Measurements from ENCODE around the gene USP6NL.

USP6NL gene

DNA sequence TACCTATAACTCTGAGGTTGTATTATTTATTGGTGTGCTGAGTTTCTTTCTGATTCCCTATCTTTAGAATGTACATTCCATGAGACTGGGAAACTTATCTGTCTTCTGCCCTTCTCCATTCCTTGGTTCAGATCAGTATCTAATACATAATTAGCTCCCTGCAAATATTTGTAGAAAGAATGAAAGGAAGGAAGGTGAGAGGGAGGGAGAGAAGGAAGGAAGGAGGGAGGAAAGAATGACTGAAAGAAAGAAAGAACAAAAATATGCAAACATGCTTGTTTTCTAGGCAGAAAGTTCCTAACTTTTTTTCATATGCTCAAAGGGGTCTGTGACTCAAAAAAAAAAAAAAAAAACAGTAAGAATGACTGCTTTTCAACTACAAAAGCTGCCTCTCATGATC lies 3.9 kb upstream of the USP6NL start:
- DNase-seq = no peak

DNA sequence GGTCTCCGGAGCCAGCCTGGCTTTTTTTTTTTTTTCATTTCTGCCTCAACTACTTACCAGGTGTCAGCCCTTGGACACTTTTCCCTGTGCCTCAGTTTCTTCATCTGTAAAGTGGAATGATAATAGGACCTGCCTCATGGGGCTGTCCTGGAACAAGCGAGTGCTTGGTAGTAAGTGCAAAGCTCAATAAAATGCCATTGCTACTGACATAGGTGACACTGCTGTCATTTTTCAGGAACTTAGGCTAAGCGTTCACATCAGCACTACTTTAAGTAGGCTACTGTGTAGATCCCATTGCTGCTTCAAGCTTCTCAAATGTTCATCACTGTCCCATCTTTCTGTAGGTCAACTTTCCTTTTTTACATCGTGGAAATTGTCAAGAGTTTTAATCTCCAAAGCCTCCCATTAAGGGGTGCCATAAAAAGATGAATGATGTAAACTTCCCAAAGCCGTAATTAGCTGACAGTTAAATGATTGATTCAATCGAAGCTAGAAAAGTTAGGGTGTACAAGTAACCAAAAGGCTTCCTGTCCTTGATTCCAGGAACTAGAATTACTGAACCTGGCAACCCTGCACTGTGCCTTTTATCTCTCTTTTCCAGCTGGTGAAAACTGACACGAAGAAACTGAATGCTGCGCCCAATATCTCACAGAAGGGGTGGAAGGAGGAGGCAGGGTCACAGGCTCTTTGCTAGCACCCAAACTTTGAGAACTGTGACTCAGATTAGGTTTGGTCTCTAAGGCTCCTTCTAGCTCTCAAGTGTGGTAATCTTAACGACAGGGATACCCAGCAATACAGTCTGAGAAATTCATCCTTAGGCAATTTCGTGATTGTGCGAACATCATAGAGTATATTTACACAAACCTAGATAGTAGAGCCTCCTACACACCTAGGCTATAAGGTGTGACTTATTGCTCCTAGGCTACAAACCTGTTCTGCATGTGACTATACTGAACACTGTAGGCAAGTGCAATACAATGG lies 861 bp upstream of the USP6NL start:
- peak; percentile 90 for DNase-seq

DNA sequence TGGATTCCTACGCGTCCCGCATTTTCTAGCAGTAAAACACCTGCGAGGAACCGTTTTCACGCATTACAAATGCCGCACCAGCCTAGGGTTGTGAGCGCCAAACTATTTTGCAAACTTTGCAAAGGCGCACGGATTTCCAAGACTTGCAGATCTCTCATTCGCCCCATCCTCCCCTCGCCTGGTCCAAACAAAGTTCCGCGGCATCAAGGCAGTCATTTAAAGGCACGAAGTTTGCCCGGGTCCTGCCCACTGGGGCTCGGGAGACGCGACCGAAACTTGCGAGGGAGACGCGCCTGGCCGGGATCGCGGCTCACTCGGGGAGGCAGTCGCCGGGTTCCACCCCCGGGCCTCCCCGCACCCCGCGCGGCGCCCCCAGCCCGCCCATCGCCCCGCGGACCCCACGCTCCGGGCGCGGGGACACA lies 613 bp downstream of the USP6NL start:
- no peak for DNase-seq

DNA sequence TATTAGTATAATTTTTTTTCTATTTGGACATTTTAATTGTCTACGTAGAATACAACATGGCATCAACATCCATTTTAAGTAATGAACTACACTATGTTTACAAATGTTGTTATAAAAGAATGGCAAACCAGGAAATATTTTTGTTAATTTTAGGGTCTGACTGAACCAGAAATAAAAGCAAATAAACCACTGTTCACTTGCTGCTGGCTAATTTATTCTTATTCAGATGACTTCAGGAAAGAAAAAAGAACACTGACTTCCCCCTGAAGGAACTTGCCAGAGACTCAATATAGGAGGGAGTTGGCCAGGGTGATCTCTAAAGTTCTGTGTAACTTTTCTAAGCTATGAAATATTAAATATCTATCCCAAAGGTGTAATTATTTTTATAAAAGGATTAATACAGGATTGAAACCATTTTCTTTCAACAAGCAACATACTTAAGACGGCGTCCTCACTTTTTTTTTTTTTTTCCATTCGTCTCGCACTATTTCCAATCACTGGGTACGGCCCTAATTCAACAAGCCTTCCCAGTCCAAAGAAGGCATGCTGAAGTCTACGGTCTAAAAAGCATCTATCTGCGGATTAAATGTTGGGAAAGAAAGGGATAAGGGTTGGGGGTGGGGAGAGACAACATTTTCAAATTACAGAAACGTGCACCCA lies 1.2 kb downstream of the USP6NL start:
- peak; percentile 58 for DNase-seq

DNA sequence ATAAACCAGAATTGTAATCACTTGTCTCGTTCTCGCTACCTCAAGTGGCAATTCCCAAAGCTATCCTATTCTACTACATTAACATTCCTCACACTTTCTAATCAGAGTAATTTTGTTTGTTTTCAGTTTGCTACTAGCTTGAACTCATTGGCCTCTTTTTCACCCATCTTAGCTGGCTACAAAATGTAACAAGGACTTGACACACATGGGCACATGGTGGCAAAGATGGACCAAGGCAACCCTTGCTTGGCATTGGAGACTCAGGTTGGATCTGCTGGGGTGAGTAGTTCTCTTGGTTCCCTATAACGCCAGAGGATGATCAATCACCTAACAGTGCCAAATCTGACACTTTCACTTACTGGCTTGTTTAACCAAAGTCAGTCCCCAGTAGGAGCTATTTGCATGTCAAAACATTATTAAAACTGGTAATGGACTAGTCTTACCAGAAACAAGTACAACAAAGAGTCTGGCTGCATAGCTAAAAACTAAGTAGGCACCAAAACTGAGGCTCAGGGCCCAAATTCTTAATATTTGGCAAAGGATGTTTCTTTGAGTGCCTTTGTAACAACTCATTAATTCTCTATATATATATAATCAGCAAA lies 1.9 kb downstream of the USP6NL start:
- peak; percentile 64 for DNase-seq

DNA sequence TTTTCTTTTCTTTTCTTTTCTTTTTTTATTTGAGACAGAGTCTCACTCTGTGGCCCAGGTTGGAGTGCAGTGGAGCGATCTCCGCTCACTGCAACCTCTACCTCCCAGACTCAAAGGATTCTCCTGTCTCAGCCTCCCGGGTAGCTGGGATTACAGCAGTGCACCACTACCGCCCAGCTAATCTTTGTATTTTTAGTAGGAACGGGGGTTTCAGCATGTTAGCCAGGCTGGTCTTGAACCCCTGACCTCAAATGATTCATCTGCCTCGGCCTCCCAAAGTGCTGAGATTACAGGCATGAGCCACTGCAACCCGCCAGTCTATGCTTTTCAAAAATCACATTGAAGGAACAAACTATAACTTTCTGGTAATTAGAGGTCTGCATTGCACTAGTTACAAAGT lies 2.4 kb downstream of the USP6NL start:
- DNase-seq = no peak

DNA sequence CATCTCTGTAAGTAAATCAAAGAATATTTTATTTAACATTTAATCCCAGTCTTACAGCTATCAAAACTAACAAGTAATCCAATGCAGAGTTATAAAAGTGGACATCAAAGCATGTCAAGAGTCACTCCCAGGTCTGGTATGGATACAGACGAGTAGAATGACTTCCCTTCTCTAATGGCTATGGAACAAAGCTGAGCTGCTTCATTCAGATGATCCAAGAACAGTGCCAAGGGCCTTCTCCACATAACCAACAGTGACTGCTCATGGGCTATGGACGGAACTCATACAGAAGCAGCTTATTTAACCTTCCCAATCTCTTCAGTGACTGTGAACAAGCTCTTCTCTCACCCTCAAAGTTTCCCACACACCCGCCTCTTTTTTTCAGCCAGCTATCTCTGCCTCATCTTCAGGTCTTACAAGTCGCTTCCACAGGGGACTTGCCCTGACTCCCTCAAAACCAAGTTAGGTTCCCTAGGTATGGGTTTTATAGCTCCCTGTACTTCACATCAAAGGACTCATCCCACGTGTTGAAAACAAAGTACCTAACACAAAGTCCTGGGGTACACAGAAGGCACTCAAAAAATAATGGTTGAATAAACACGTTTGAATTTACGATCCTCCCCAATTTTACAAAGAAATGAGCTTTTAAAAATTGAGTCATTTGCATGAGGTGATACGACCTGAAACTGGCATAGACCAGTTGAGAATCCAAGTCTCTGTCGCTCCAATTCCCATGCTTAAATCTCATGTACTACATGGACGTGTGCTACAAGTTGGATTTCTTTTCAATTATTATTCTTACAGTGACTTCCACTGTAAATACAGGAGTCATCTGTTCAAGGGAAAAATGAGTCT lies 3.1 kb downstream of the USP6NL start:
- no peak for DNase-seq

DNA sequence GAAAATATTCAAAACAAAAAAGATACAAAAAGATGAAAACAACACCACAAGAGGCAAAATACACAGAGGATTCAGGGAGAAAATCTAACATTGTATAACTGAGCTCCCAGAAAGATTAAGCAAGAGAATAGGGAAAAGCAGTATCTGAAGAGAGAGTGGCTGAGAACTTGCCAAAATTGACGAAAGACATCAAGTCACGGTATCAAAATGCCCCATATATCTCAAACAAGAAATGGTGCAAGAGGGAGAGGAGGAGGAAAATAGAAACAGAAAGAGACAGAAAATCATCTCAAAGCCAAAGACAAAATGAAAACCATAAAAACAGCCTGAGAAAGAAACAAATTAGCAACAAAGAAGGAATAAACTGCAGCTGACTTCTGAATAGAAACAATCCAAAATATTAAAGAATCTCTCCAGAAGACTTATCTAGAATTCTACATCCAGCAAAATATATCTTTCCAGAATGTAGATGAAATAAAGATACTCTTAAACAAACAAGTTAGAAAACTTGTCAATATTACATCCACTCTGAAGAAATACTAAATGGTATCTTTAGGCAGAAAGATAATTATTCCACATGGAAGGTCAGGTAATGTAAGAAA lies 5.5 kb downstream of the USP6NL start:
- no peak for DNase-seq

DNA sequence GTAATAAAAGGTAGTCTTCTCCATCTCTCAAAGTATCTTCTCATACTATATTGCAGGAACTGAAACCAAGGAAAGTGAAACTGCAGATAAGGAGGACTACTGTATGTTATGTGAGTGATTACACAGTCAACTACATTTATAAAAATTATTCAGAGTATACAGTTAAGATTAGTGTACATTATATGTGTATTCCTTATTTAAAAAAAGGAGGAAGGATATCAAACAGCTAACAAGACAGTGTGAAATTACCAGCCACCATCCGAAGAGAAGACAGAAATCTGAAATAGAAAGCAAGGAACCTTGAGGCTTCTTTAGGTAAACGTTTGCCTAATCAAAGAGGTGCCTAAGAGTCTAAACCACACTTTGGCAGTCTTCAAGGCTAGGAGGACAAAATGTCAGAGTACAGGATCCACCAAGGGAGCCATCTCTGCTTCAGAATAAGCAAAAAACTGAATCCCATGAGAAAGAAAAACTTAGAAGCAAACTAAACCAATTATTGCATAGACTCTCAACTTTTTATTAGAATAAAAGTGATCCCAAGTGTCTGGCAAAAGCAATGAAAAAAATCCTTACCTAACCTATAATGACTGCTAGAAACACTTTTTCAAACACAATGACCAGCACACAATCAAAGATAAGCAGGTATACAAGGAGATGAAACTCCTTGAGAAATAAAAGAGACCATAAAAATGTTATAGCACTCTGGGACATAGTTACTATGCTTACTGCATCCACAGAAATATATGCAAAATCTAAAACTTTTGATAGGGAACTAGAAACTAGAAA lies 6.4 kb downstream of the USP6NL start:
- no peak for DNase-seq

DNA sequence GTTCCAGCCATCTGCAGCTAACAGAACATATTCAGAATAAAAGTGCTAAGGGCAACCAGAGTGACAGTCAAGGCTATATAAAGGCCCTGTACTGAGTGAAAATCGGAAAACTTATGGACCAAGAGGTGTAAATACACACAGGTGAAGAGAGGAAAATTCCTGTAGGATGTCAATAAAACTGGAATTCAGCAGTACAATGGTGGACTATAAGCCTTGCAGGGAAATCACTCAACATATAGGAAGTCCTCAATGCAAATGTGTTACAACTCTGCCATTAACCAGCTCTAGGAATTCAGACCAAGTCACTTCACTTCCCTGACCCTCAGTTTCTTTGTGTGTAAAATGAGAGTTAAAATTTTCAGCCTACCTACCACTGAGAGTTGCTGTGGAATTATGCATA lies 7.7 kb downstream of the USP6NL start:
- peak; percentile 17 for DNase-seq

DNA sequence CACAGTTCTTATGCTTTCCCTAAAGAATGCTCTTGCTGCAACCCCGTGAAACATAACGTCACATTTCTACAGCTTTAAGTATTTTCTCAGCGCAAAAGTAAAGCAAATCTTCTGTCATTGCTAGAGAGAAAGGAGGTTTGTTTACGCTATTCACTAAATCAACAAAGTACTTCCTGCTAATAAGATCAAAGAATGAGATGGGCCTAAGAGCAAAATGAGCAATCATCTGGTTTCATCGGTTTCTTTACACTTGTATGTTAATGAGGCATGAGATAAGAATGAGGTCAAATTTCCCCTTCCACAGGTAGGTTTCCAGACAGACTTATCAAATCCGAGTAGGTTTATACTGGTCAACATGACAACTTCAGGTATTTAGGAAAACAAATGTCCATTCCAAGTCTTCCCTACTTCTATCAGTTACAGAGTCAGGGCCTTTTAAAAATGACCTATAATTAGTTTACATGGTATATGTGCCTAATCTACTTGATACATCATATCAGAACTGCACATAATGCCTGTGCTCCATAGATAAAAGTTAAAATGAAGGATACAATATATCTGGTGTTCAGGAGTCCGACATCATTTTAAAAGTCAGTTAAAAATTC lies 8.4 kb downstream of the USP6NL start:
- DNase-seq = no peak

DNA sequence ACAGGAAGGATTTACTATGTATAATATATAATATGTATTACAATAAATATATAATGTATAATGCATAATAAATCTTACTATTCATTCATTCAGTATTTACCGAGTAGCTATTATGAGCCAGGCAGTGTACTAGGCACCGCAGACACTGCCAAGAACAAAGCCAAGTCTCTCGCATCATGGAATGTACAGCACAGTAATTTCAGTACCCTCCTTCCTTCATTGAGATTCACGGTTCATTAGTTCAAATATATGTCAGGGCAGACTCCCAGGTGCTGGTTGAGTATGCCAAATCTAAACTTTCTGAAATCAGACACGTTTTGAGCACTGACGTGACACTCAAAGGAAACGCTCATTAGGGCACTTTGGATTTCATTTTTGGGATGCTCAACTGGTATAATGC lies 9.1 kb downstream of the USP6NL start:
- DNase-seq = no peak

DNA sequence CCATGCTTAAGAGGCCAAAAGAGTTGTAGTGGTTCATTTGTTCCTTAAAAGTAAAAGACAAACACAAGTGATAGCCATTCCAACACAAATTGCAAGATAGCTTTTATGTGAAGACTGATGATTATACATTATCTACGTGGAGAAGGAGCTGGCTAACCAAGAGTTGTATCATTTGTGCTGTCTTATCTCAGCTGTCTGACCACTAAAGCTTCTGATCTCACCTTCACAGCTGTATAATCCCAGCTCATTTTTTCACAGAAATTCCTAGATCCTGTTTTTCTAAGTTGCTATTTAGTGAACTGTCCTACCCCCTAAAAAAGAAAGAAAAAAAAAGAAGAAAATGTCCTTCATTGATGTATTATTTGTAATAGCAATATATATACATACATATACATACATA lies 9.8 kb downstream of the USP6NL start:
- DNase-seq = no peak

DNA sequence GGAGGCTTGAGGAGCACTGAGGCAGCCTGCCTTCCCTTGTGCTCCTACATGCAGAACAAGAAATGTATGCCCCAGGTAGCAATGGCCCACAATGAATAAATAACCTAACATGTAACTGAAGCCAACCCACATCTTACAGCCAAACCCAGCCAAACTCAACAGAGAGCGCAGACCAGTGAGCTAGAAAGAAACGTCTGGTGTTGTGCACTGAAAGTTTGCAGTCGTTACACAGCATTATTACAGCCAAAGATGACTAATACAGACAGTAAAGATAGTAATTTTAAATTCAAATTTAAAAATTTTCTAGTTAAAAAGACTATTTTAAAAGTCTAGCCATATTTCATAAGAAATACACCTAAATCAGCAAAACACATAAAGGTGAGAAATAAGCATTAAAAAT lies 11.2 kb downstream of the USP6NL start:
- no peak for DNase-seq

DNA sequence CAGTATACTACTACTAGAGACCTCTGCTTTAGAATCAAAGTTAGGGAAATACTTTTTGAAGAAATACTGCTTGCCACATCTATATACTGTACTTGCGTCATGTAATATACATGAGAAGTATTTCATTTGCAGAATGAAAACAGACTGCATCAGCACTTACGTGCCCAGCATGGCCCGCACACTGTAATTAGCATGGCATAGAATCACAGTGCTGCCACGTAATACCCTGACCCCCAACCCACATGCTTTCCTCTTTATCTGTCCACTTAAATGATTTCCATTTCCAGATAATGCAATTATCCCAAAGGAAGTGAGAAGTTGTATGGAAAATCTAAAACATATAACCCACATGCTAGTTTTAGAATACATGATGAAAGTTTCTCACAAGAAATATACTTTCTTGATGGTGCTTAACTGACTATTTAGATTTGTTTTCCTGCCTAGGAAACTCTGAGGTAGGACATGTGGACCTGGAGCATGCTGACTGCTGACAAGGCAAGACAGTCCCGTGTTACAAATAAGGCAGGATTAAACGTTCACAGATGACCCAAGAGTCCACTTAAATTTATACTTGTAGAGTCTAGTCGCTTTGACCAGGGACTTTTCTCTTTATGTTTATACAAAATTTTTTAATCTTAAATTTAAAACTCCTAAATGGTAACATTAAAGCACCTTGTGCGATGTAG lies 12.6 kb downstream of the USP6NL start:
- no peak for DNase-seq

DNA sequence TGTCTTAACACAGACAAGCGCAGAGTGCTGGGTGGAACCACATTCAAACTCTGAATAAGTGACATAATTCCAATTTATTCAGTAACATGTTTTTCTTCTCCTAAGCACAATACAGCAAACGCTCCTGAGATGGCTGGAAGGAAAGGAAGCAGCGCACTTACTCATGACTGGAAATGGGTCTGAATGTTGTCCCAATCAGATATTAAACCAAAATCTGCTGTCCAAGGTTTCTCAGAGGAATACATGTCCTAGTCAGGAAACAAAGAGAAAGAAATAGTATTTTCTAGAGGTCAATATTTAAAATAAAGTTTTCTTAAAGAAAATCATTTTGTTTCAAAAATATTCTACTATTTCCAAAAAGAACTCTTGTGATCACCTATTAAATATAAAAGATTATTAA lies 14.0 kb downstream of the USP6NL start:
- no peak for DNase-seq

DNA sequence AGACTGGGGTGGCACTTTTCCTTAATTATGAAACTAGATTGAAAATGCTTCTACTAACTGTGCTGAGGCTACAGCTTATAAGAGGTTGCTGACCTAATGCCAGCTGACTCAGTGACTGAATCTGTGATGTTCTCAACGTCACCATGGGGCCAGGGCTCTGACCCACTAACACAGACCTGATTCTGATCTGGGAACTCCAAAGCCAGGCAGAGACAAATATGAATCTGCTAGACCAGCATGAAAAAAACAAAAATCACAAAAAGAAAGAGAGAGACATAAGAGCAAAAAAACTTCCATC lies 16.1 kb downstream of the USP6NL start:
- DNase-seq = no peak

DNA sequence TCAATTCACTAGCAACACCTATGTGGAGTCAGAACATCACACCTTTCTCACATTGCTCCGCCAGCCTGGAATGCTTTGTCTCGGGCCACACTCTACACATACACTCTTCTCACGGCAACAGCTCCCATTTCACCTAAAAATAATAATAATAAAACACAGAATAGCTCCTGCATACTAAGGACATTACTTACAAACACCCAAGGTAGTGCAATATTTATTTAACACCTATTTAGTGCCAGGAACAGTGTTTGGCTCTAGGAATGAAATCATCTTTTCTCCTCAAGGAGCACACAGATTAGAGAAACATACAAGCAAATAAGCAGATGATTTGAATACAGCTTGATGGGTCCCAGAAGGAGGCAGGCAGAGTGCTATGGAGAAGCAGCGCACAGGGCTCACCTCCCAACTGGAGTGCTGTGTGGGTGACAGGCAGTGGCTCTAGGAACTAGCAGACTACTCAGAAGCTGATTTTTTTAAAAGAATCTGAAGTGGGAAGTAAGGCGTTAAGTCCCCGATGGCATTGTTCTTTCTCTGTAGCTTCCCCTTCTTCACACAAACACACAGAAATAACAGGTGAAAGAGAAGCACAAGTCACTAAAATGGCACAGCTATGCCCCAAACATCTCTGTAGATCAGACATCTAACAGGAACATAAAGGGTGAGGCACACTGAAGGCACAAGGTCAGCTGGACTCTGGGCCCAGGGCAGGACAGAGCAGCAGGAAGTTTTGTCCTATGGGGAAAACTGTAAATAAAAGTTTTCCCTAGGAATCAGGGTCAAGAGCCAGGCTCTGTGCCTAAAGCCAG lies 16.7 kb downstream of the USP6NL start:
- DNase-seq = no peak

DNA sequence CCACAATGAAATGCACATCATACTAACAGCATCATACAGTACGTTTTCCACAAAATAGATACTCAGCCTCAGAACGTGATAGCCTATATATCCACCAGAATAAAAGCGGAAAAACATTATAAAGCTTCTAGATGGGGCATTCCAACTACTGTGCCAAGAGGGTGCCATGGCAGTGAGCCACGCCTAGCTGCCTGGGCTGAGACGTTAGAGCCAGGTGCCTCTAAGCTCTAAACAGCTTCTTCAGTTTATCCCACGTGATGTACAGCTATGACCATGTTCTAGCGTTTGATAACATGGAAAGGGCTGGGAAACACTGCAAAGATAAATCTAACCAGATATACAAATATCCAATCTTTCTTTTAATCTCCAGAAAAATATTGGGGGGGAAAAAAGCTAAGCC lies 17.8 kb downstream of the USP6NL start:
- DNase-seq = no peak

DNA sequence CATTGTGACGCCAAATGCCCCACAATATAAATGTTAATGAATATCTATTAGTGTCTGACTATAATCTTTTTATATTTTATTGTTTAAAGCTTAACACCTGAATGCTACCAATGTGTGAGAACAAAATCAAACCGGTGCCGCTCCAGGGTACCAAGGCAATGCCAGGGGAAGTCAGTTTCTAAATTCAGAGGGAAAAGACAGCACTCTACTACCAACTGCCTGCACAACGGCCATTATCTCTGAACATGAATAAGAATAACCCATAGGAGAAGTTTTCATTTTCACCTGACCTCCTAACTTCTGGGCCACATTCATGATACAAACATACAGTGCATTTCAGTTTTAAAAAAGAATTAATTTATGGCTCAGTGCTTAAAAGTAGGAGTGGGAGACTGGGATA lies 21.7 kb downstream of the USP6NL start:
- DNase-seq = no peak
